ENCODE results near the gene STT3B. TPM values are rescaled to one million over a fixed set of nuclear protein-coding genes. Genes with fewer than 3 reads are reported as not detected.

Gene STT3B
- total and polyA plus RNA-seq, 2 of the 4 experiments (the other 2 are of a cell fraction): 45.5 to 86.4 TPM

- dilution Hi-C loops (cut with HindIII; ENCODE audit: low sequenced_read_pairs, unreplicated experiment): no loop called here
- POLR2A ChIA-PET (ENCODE audit: unreplicated experiment): no interaction called here
- BruUV-seq (replicated peaks): no TSS peak
These were observed 107.1 kb downstream of the STT3B start for GRCh38 chr3:31639828-31640227.

More at GRCh38 chr3:31639828-31640227, 107.1 kb downstream of the STT3B start:
- in situ Hi-C loops (cut with MboI; ENCODE audit: low sequenced_read_pairs): no loop called here
- Histone ChIP-seq H2BK5ac (ENCODE audit: low read depth, low read length, poor library complexity, severe bottlenecking) (no peak overlapping the region), H2AK5ac (ENCODE audit: low read depth, low read length) (no peak overlapping the region), H2BK20ac (ENCODE audit: low read depth, low read length) (no peak overlapping the region), H3K4ac (ENCODE audit: low read depth, low read length) (no peak overlapping the region), H3K14ac (replicated peaks; ENCODE audit: low read depth, low read length) (no peak overlapping the region), H3K4me2 (ENCODE audit: low read depth, low read length) (no peak overlapping the region), H2AK9ac (replicated peaks; ENCODE audit: low read depth, low read length, poor library complexity) (no peak overlapping the region), H3K36me3 (ENCODE audit: control insufficient read depth, insufficient read depth, low read length) (no peaks in the 10 kb centered on the region; the same call in 1 of the 2 replicates), H4K8ac (ENCODE audit: low read depth in 2 of 2, low read length in 2 of 2) (no peak overlapping the region), H3K18ac (ENCODE audit: low read depth, low read length) (no peak overlapping the region), H3K9me1 (ENCODE audit: insufficient read depth, low read length) (no peaks in the 10 kb centered on the region), H4K20me1 (ENCODE audit: insufficient read depth, low read length) (no peaks in the 10 kb centered on the region), H3K27ac (ENCODE audit: insufficient read depth, low read length) (no peak overlapping the region), H2BK120ac (ENCODE audit: low read depth, low read length) (no peak overlapping the region), H3K4me1 (ENCODE audit: control insufficient read depth, insufficient read depth, low read length) (no peaks in the 10 kb centered on the region), H3K56ac (ENCODE audit: extremely low read depth, insufficient read depth, low read length) (no peak overlapping the region), H4K91ac (ENCODE audit: insufficient read depth, low read depth, low read length) (no peak overlapping the region), H3K23ac (ENCODE audit: low read depth, low read length) (no peak overlapping the region), H3K4me3 (ENCODE audit: insufficient read depth, low read depth, low read length) (no peak overlapping the region), H2BK15ac (ENCODE audit: low read depth, low read length) (no peak overlapping the region), H3K79me1 (ENCODE audit: low read depth in 1 of 2, low read length in 2 of 2) (no peaks in the 10 kb centered on the region; a peak in 1 of 4 replicates), H2AFZ (replicated peaks; ENCODE audit: low read length, poor library complexity) (no peak overlapping the region), H3K9ac (ENCODE audit: low read depth, low read length) (no peak overlapping the region), H3K9me3 (ENCODE audit: control insufficient read depth, insufficient read depth, low read length) (no peaks in the 10 kb centered on the region), H3K27me3 (ENCODE audit: control insufficient read depth, insufficient read depth, low read length) (no peaks in the 10 kb centered on the region), H4K5ac (ENCODE audit: low read depth, low read length) (no peak overlapping the region)
- intact Hi-C loops (cut with micrococcal nuclease): no loop called here
- WGBS, 2 experiments (ENCODE audit: extremely low coverage in 2 of 2, insufficient read length in 1 of 2): no CpG with 5 or more reads among the region's 1 CpG
- no peak for DNase-seq
- ATAC-seq (ENCODE audit: low read depth): no peak
- TF ChIP-seq SMC3 (IDR thresholded peaks at IDR 0.05; ENCODE audit: low read depth, low read length): no peak
- CTCF ChIA-PET: interaction anchor here (0.6 kb wide), 1 partner anchor 86 kb away, joined by 3 read pairs; no protein-coding TSS in a partner anchor
